Caco-2 (cell line): ENCODE measurements around the gene BPIFB6. TPM values are rescaled to one million over a fixed set of nuclear protein-coding genes. Genes with fewer than 3 reads are reported as not detected.

Source experiments
- BruUV-seq: library from RNA; stranded (reverse); fragments of 400-500 nt; replicated peaks from 2 replicates; lab custom pipeline; 2021; lab: Mats Ljungman, UMichigan
- CTCF ChIA-PET: fragments of 300-600 bp; sonication (Branson Sonifier 250); formaldehyde crosslinking; loops from one replicate; lab custom pipeline; 2022; ENCODE audit warnings: antibody characterized with exemption; lab: Charles Lee
- POLR2A ChIA-PET: fragments of 300-600 bp; sonication (Branson Sonifier 250); formaldehyde crosslinking; loops from one replicate; lab custom pipeline; 2022; ENCODE audit warnings: antibody characterized with exemption; lab: Charles Lee
- DNase-seq, 2 experiments: peaks; one replicate each; pipeline versions ENCODE4 v3.0.0 to v3.0.0-alpha.2; 2020 to 2022
- H3K27me3 ChIP-seq: replicated peaks from 2 replicates; pipeline ENCODE4 v1.6.0; 2011; ENCODE audit warnings: low read length; ENCODE audit not compliant: control insufficient read depth, insufficient read depth
- H3K36me3 ChIP-seq: 2 replicates; pipeline ENCODE4 v1.5.1; 2011; ENCODE audit warnings: low read length; ENCODE audit not compliant: control insufficient read depth, insufficient read depth
- H3K4me1 ChIP-seq: fragments of 250-450 bp; sonication (Bioruptor Pico); 2 replicates; pipeline ENCODE4 v1.5.1; 2020; ENCODE audit warnings: mild to moderate bottlenecking
- H3K4me3 ChIP-seq: 2 replicates; pipeline ENCODE4 v1.5.1; 2011; ENCODE audit warnings: low read depth, mild to moderate bottlenecking, control low read depth, low read length
- H3K9me3 ChIP-seq: fragments of 250-450 bp; sonication (Bioruptor Pico); 2 replicates; pipeline ENCODE4 v1.5.1; 2020; ENCODE audit warnings: mild to moderate bottlenecking, moderate library complexity
- H3K27ac Mint-ChIP-seq: one replicate; pipeline ENCODE4 v1.8.0; 2022; ENCODE audit warnings: mixed read lengths; ENCODE audit not compliant: unreplicated experiment
- H3K27me3 Mint-ChIP-seq: one replicate; pipeline ENCODE4 v1.8.0; 2022; ENCODE audit warnings: mixed read lengths; ENCODE audit not compliant: insufficient read depth, unreplicated experiment
- H3K36me3 Mint-ChIP-seq: one replicate; pipeline ENCODE4 v1.8.0; 2022; ENCODE audit warnings: mild to moderate bottlenecking, mixed read lengths; ENCODE audit not compliant: insufficient read depth, unreplicated experiment
- H3K4me1 Mint-ChIP-seq: one replicate; pipeline ENCODE4 v1.8.0; 2022; ENCODE audit warnings: low read depth, mixed read lengths; ENCODE audit not compliant: unreplicated experiment
- H3K4me3 Mint-ChIP-seq: one replicate; pipeline ENCODE4 v1.8.0; 2022; ENCODE audit warnings: mild to moderate bottlenecking, moderate library complexity, mixed read lengths; ENCODE audit not compliant: unreplicated experiment
- H3K9me3 Mint-ChIP-seq: one replicate; pipeline ENCODE4 v1.8.0; 2022; ENCODE audit warnings: mixed read lengths; ENCODE audit not compliant: unreplicated experiment
- intact Hi-C: fragments of 100-400 bp; cut with micrococcal nuclease; formaldehyde crosslinking; loops from one replicate; pipeline ENCODE4 v1.10.0; 2022; ENCODE audit not compliant: unreplicated experiment
- total RNA-seq: library from RNA; stranded (reverse); gene quantifications from 2 replicates; pipeline ENCODE4 v1.2.3, GENCODE V29; 2022
- TF ChIP-seq, protein P1 (sequence below), 2 experiments: fragments of 200-600 bp in 1 of 2; IDR thresholded peaks; 1 replicate in 1 of 2; 2 replicates in 1 of 2; pipeline versions ENCODE4 v1.5.1 to v1.8.0; 2011 to 2022; ENCODE audit warnings: antibody characterized with exemption in 1 of 2, control low read depth in 1 of 2, inconsistent platforms in 1 of 2, low read depth in 1 of 2, low read length in 1 of 2, mild to moderate bottlenecking in 1 of 2, moderate library complexity in 1 of 2; ENCODE audit not compliant: insufficient read depth in 1 of 2, severe bottlenecking in 1 of 2, unreplicated experiment in 1 of 2

Gene BPIFB6
- total RNA-seq, 1 experiment from 2014 or later = not detected

- POLR2A ChIA-PET = interaction anchor here (0.7 kb wide), 1 partner anchor 224 kb away, joined by 3 read pairs; the partner anchor contains the start of gene EFCAB8
- CTCF ChIA-PET = interaction anchor here (1.1 kb wide), 1 partner anchor 304 kb away, joined by 3 read pairs; no protein-coding TSS in a partner anchor
Measured at GRCh38 chr20:33082546-33082945, 51.1 kb downstream of the BPIFB6 start.

DNA sequence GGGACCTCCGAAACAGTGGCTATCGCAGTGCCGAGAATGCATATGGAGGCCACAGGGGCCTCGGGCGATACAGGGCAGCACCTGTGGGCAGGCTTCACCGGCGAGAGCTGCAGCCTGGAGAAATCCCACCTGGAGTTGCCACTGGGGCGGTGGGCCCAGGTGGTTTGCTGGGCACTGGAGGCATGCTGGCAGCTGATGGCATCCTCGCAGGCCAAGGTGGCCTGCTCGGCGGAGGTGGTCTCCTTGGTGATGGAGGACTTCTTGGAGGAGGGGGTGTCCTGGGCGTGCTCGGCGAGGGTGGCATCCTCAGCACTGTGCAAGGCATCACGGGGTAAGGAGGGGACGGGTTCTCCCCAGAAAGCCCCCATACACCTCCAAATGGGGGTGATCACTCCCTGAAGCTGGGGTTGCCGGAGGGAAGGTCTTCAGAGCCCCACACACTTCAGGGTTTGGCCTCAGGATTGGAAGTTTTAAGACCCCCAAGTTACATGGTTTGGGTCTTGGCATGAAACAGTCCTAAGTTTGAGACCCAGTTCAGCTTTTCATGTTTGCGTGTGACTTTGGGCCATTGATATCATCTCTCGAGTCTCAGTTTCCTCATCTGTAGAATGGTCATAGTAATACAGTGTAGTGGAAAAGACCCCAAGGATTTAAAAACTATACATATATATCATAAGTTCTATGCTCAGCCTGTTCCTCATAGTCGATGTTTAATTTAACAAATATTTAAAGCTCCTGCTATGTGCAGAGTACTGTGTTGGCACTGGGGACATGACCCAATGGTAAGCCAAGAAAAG, 52.3 kb downstream of the BPIFB6 start:
- no peaks in the 10 kb centered on the region for H3K36me3 ChIP-seq
- ChIA-PET CTCF (no interaction called here), POLR2A (no interaction called here)
- intact Hi-C loops = no loop called here
- TF ChIP-seq, protein P1, sequence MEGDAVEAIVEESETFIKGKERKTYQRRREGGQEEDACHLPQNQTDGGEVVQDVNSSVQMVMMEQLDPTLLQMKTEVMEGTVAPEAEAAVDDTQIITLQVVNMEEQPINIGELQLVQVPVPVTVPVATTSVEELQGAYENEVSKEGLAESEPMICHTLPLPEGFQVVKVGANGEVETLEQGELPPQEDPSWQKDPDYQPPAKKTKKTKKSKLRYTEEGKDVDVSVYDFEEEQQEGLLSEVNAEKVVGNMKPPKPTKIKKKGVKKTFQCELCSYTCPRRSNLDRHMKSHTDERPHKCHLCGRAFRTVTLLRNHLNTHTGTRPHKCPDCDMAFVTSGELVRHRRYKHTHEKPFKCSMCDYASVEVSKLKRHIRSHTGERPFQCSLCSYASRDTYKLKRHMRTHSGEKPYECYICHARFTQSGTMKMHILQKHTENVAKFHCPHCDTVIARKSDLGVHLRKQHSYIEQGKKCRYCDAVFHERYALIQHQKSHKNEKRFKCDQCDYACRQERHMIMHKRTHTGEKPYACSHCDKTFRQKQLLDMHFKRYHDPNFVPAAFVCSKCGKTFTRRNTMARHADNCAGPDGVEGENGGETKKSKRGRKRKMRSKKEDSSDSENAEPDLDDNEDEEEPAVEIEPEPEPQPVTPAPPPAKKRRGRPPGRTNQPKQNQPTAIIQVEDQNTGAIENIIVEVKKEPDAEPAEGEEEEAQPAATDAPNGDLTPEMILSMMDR (IDR thresholded peaks at IDR 0.05; ENCODE audit: insufficient read depth in 1 of 2, low read depth in 1 of 2, low read length in 1 of 2, severe bottlenecking in 1 of 2, unreplicated experiment in 1 of 2) = no peak
- BruUV-seq = no TSS peak
- H3K4me1 ChIP-seq = no peaks in the 10 kb centered on the region
- Mint-ChIP-seq H3K27ac (no peak overlapping the region), H3K9me3 (no peaks in the 10 kb centered on the region), H3K4me1 (no peaks in the 10 kb centered on the region), H3K36me3 (no peaks in the 10 kb centered on the region), H3K27me3 (peaks cover 20% of the 10 kb centered on the region), H3K4me3 (no peak overlapping the region)
- no peak overlapping the region for H3K4me3 ChIP-seq
- H3K27me3 ChIP-seq = no peaks in the 10 kb centered on the region; the same call in 1 of the 2 replicates
- DNase-seq = no peak
- H3K9me3 ChIP-seq = no peaks in the 10 kb centered on the region

More at GRCh38 chr20:33082546-33082945, 51.1 kb downstream of the BPIFB6 start:
- H3K9me3 Mint-ChIP-seq = no peaks in the 10 kb centered on the region
- Histone ChIP-seq H3K4me1 (no peaks in the 10 kb centered on the region), H3K4me3 (no peak overlapping the region), H3K36me3 (no peaks in the 10 kb centered on the region), H3K27me3 (no peaks in the 10 kb centered on the region), H3K9me3 (no peaks in the 10 kb centered on the region)
- intact Hi-C loops = no loop called here
- H3K27ac Mint-ChIP-seq = no peak overlapping the region
- no peaks in the 10 kb centered on the region for H3K4me1 Mint-ChIP-seq
- TF ChIP-seq, protein P1 (IDR thresholded peaks at IDR 0.05; ENCODE audit: insufficient read depth in 1 of 2, low read depth in 1 of 2, low read length in 1 of 2, severe bottlenecking in 1 of 2, unreplicated experiment in 1 of 2) = no peak
- H3K27me3 Mint-ChIP-seq = peaks cover 23% of the 10 kb centered on the region
- no peak overlapping the region for H3K4me3 Mint-ChIP-seq
- no peaks in the 10 kb centered on the region for H3K36me3 Mint-ChIP-seq
- no TSS peak for BruUV-seq
- no peak for DNase-seq

- Mint-ChIP-seq H3K27ac (no peak overlapping the region), H3K36me3 (no peaks in the 10 kb centered on the region), H3K9me3 (no peaks in the 10 kb centered on the region), H3K4me3 (no peak overlapping the region), H3K27me3 (peaks cover 18% of the 10 kb centered on the region), H3K4me1 (no peaks in the 10 kb centered on the region)
- ChIA-PET CTCF (interaction anchor here (1.8 kb wide), 1 partner anchor 11 kb away, joined by 6 read pairs; no protein-coding TSS in a partner anchor), POLR2A (no interaction called here)
- Histone ChIP-seq H3K9me3 (no peaks in the 10 kb centered on the region), H3K4me3 (no peak overlapping the region), H3K27me3 (no peaks in the 10 kb centered on the region; the same call in 1 of the 2 replicates), H3K36me3 (no peaks in the 10 kb centered on the region), H3K4me1 (no peaks in the 10 kb centered on the region)
- DNase-seq = no peak
- no TSS peak for BruUV-seq
- TF ChIP-seq, protein P1 (IDR thresholded peaks at IDR 0.05; ENCODE audit: insufficient read depth in 1 of 2, low read depth in 1 of 2, low read length in 1 of 2, severe bottlenecking in 1 of 2, unreplicated experiment in 1 of 2) = no peak
- intact Hi-C loops = no loop called here
Measured at GRCh38 chr20:33084722-33085121, 53.3 kb downstream of the BPIFB6 start.
